Measurements from ENCODE around the gene SARM1. TPM values are rescaled to one million over a fixed set of nuclear protein-coding genes. Genes with fewer than 3 reads are reported as not detected.
A peak's percentile ranks its signal among the peaks of the same experiment; 100 is the strongest.

Gene SARM1
- total and polyA plus RNA-seq, 9 of the 15 experiments (the other 6 are each of a cell fraction or from before 2014, with no cell fraction given): 0.04 to 0.55 (median 0.11) TPM; not detected in 2

DNA sequence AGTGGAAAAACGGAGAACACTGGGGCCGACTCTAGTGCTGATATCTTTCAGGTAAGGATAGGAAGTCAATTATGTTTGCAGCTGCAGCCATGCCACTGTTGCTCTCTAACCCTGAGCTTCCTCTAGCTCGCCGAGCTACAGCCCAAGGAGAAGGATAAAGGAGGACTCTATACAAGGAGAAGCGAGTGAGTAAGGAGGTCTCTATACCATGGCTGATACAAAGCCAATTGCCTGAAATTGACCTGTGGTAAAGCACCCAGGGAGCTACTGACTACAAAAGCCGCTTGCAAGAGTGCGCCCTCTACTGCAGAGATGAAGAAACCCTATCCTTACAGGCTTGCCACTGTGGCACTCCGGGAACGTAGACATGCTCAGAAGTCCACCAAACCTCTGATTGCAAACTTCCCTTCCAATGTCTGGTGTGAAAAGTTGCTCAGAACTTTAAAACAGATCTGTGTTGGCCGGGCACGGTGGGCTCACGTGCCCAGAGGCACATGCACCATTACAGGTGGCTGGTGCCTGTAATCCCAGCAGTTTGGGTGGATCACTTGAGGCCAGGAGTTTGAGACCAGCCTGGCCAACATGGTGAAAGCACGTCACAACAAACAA, 45.3 kb downstream of the SARM1 start (continued):
- TF ChIP-seq, protein P1, sequence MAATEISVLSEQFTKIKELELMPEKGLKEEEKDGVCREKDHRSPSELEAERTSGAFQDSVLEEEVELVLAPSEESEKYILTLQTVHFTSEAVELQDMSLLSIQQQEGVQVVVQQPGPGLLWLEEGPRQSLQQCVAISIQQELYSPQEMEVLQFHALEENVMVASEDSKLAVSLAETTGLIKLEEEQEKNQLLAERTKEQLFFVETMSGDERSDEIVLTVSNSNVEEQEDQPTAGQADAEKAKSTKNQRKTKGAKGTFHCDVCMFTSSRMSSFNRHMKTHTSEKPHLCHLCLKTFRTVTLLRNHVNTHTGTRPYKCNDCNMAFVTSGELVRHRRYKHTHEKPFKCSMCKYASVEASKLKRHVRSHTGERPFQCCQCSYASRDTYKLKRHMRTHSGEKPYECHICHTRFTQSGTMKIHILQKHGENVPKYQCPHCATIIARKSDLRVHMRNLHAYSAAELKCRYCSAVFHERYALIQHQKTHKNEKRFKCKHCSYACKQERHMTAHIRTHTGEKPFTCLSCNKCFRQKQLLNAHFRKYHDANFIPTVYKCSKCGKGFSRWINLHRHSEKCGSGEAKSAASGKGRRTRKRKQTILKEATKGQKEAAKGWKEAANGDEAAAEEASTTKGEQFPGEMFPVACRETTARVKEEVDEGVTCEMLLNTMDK (IDR thresholded peaks at IDR 0.05; ENCODE audit: borderline replicate concordance, insufficient read depth, low read depth, low read length, poor library complexity, severe bottlenecking): peak; percentile 81
- TF ChIP-seq, protein P2, sequence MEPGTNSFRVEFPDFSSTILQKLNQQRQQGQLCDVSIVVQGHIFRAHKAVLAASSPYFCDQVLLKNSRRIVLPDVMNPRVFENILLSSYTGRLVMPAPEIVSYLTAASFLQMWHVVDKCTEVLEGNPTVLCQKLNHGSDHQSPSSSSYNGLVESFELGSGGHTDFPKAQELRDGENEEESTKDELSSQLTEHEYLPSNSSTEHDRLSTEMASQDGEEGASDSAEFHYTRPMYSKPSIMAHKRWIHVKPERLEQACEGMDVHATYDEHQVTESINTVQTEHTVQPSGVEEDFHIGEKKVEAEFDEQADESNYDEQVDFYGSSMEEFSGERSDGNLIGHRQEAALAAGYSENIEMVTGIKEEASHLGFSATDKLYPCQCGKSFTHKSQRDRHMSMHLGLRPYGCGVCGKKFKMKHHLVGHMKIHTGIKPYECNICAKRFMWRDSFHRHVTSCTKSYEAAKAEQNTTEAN (CRISPR knock-in tag; IDR thresholded peaks at IDR 0.05): no peak
- TF ChIP-seq MED1 (CRISPR knock-in tag; IDR thresholded peaks at IDR 0.05; ENCODE audit: borderline replicate concordance): no peak
- TF ChIP-seq TEAD4 (IDR thresholded peaks at IDR 0.05; ENCODE audit: low read length): no peak
- TF ChIP-seq TEAD4 (CRISPR knock-in tag; IDR thresholded peaks at IDR 0.05; ENCODE audit: borderline replicate concordance): no peak
- TF ChIP-seq KAT2B (IDR thresholded peaks at IDR 0.05; ENCODE audit: low read depth, low read length): no peak
- TF ChIP-seq LARP7 (IDR thresholded peaks at IDR 0.05): no peak
- TF ChIP-seq MIER1 (IDR thresholded peaks at IDR 0.05; ENCODE audit: low read depth): no peak
- TF ChIP-seq, protein P3, sequence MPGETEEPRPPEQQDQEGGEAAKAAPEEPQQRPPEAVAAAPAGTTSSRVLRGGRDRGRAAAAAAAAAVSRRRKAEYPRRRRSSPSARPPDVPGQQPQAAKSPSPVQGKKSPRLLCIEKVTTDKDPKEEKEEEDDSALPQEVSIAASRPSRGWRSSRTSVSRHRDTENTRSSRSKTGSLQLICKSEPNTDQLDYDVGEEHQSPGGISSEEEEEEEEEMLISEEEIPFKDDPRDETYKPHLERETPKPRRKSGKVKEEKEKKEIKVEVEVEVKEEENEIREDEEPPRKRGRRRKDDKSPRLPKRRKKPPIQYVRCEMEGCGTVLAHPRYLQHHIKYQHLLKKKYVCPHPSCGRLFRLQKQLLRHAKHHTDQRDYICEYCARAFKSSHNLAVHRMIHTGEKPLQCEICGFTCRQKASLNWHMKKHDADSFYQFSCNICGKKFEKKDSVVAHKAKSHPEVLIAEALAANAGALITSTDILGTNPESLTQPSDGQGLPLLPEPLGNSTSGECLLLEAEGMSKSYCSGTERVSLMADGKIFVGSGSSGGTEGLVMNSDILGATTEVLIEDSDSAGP (CRISPR knock-in tag; IDR thresholded peaks at IDR 0.05): no peak
- TF ChIP-seq ARID2 (IDR thresholded peaks at IDR 0.05): no peak
- no peak for TF ChIP-seq ZNF212 (CRISPR knock-in tag; IDR thresholded peaks at IDR 0.05)
- no peak for TF ChIP-seq SUPT5H (IDR thresholded peaks at IDR 0.05)
- TF ChIP-seq CBX3 (IDR thresholded peaks at IDR 0.05; ENCODE audit: borderline replicate concordance in 1 of 2, low read length in 2 of 2): no peak
- TF ChIP-seq KLF16 (IDR thresholded peaks at IDR 0.05): peak; percentile 19; the same call in 1 of the 2 replicates
- 0 out of 2 replicates have a peak, but pooled peaks have one; percentile 53 for TF ChIP-seq ESRRA (IDR thresholded peaks at IDR 0.05; ENCODE audit: borderline replicate concordance, low read depth)
- TF ChIP-seq ZNF780A (CRISPR knock-in tag; IDR thresholded peaks at IDR 0.05): no peak
- no peak for TF ChIP-seq RBM39 (optimal IDR thresholded peaks at IDR 0.05; ENCODE audit: low read depth, low read length)
- TF ChIP-seq RAD21 (CRISPR knock-in tag; conservative IDR thresholded peaks at IDR 0.05 in 1 of 2, IDR thresholded peaks at IDR 0.05 in 1 of 2): peak; percentile 33 to 73; a peak in 3 of 4 replicates
- TF ChIP-seq SMC3 (conservative IDR thresholded peaks at IDR 0.05; ENCODE audit: insufficient read depth, low read depth, low read length): 0 out of 2 replicates have a peak, but pooled peaks have one; percentile 30
- no peak for TF ChIP-seq GATAD2A (IDR thresholded peaks at IDR 0.05)
- peak; percentile 30 to 31; a peak in 1 of 4 replicates for TF ChIP-seq NRF1 (conservative IDR thresholded peaks at IDR 0.05 in 1 of 2, IDR thresholded peaks at IDR 0.05 in 1 of 2)
- TF ChIP-seq NR3C1 (CRISPR knock-in tag; IDR thresholded peaks at IDR 0.05): no peak
- TF ChIP-seq KDM2B (CRISPR knock-in tag; IDR thresholded peaks at IDR 0.05): no peak
- no peak for TF ChIP-seq RHOXF2B (CRISPR knock-in tag; conservative IDR thresholded peaks at IDR 0.05)

Data from K562 (cell line).